IPS-15b (cell line): ENCODE data around the gene HPS1.

Experiments
- H3K27me3 ChIP-seq: one replicate; pipeline ENCODE4 v1.6.1; 2013; ENCODE audit warnings: low read length; ENCODE audit not compliant: control insufficient read depth, insufficient read depth
- H3K36me3 ChIP-seq: one replicate; pipeline ENCODE4 v1.6.1; 2013; ENCODE audit warnings: low read length; ENCODE audit not compliant: control insufficient read depth, insufficient read depth
- H3K4me1 ChIP-seq: one replicate; pipeline ENCODE4 v1.6.1; 2013; ENCODE audit warnings: mild to moderate bottlenecking, low read length; ENCODE audit not compliant: control insufficient read depth, insufficient read depth
- H3K4me3 ChIP-seq: one replicate; pipeline ENCODE4 v1.5.1; 2013; ENCODE audit warnings: low read depth, low read length
- H3K9ac ChIP-seq: one replicate; pipeline ENCODE4 v1.6.1; 2013; ENCODE audit warnings: low read depth, mild to moderate bottlenecking, low read length
- H3K9me3 ChIP-seq: one replicate; pipeline ENCODE4 v1.6.1; 2013; ENCODE audit warnings: mild to moderate bottlenecking, low read length; ENCODE audit not compliant: control insufficient read depth, insufficient read depth

HPS1 gene

GRCh38 chr10:98404571-98405359 is 42.0 kb downstream of the HPS1 start:
- Histone ChIP-seq H3K36me3 (no peaks in the 10 kb centered on the region), H3K4me3 (no peak overlapping the region), H3K9ac (no peak overlapping the region), H3K9me3 (no peaks in the 10 kb centered on the region), H3K27me3 (no peaks in the 10 kb centered on the region), H3K4me1 (peaks cover 2% of the 10 kb centered on the region)

GRCh38 chr10:98403812-98404504 is 42.8 kb downstream of the HPS1 start:
- H3K27me3 ChIP-seq = no peaks in the 10 kb centered on the region
- no peaks in the 10 kb centered on the region for H3K36me3 ChIP-seq
- H3K9ac ChIP-seq = no peak overlapping the region
- peaks cover 2% of the 10 kb centered on the region for H3K4me1 ChIP-seq
- H3K4me3 ChIP-seq = no peak overlapping the region
- H3K9me3 ChIP-seq = no peaks in the 10 kb centered on the region

DNA sequence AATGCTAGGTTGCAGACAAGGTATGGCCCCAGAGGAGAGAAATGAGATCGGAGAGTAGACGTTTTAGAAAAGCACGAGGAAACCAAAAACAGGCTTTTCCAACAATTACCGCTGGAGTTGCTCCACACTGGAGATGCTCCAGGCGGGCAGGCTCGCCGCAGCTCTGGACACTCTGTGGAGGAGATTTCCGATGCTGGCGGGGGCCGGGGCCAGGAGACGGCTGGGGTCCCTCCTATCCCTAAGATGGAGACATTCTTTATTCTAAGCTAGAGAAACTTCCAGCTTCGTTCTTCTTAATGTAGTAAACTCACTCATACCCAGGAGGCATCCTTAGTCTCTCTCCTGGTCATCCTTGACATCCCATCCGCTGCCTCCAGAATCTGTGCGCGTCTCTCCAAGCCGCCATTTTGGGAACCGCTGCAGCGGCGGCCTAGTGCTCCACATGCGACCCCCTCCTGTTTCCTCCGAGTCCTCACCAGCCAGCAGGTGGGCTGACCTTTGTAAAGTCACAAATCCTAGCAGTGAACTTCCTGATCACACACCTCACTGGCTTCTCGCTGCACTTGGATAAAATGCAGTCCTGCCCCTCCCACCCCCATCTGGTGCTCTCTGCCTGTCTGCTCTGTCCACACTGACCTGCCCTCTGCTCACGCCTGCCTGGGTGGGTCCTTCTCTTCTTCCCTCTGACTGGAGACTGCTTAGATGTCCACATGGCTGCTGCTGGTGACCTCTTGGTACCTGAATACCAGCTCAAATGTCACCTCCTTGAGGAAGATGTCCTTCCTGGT is 43.6 kb downstream of the HPS1 start:
- no peak overlapping the region for H3K9ac ChIP-seq
- no peaks in the 10 kb centered on the region for H3K27me3 ChIP-seq
- H3K36me3 ChIP-seq = no peaks in the 10 kb centered on the region
- no peak overlapping the region for H3K4me3 ChIP-seq
- peaks cover 2% of the 10 kb centered on the region for H3K4me1 ChIP-seq
- no peaks in the 10 kb centered on the region for H3K9me3 ChIP-seq

DNA sequence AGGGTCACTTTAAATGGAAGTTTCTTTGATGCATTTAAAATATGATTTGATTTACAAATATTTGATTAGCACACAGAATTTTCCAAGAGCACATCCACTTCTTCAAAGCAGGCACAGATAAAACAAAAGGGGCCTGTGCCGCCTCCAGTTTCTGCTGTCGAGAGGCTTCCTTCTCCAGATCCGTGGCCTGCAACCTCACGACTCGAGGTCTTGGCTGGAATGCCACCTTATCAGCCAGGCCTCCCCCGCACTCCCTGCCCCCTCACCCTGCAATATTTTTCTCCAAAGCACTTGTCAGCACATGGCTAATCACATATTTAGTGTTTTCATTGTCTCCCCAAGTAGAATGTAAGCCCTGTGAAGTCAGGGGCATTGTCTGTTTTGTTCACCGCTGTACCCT is 44.3 kb downstream of the HPS1 start:
- no peak overlapping the region for H3K4me3 ChIP-seq
- H3K9me3 ChIP-seq = no peaks in the 10 kb centered on the region
- no peaks in the 10 kb centered on the region for H3K27me3 ChIP-seq
- H3K4me1 ChIP-seq = peaks cover 2% of the 10 kb centered on the region
- no peaks in the 10 kb centered on the region for H3K36me3 ChIP-seq
- no peak overlapping the region for H3K9ac ChIP-seq

DNA sequence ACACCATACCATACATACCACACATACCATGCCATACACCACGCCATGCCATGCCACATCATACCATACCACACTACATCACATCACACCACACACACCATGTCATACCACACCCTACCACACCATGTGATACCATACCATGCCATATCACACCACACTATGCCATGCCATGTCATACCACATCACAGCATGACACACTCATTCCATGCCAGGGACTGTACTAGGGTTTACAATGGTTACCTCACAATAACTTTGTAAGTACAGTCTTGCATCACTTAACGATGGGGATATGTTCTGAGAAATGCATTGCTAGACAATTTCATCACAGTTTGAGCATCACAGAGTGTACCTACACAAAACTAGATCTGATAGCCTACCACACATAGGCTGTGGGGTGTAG is 46.3 kb downstream of the HPS1 start:
- no peak overlapping the region for H3K9ac ChIP-seq
- H3K27me3 ChIP-seq = no peaks in the 10 kb centered on the region
- H3K36me3 ChIP-seq = no peaks in the 10 kb centered on the region

DNA sequence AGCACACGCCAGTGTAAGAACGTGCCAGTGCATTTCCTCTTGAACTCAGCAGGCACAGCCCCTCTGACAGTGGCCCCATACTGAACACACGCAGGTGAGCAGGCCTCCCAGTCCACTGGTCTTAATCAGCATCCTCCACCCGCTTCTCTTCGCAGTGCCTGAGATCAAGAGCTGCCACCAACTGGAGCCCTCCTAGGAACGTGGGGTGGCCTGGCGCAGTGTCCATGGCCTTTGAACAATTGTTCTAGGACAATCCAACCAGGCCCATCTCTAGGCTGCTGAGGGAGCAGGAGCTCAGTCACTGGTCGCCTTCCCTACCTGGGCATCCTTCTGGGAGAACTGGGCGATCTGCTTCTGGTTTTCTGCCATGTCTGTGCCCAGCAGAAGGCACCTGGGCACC is 47.0 kb downstream of the HPS1 start:
- Histone ChIP-seq H3K27me3 (no peaks in the 10 kb centered on the region), H3K9me3 (no peaks in the 10 kb centered on the region), H3K36me3 (no peaks in the 10 kb centered on the region), H3K4me3 (no peak overlapping the region), H3K4me1 (peaks cover 2% of the 10 kb centered on the region), H3K9ac (no peak overlapping the region)

More for the DNA sequence above, 46.3 kb downstream of the HPS1 start:
- no peaks in the 10 kb centered on the region for H3K9me3 ChIP-seq
- H3K4me1 ChIP-seq = peaks cover 2% of the 10 kb centered on the region
- H3K4me3 ChIP-seq = no peak overlapping the region

DNA sequence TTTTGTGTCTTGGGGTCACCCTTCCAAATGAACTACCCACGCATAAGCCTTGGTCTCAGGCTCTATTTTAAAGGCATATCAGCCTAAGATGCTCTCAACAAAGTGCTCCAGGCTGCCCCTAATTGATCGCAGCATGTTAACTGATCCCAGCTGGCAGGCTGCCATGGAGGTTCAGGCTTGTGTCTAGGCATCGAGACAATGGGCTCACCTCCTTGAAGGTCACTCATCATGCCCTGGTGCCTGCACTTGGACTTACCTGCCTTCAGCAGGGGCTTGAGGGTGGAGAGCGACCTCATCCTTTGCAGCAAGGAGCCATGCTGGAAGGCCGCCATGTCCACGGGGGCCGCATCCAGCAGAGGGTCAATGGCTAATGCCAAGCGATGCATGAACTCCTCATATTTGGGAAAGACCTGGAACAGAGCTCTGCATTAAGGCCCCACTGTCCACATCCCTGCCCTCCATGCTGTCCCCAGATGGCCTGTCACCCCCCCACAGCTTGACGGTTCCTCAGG is 49.6 kb downstream of the HPS1 start:
- Histone ChIP-seq H3K36me3 (no peaks in the 10 kb centered on the region), H3K4me1 (no peaks in the 10 kb centered on the region), H3K27me3 (no peaks in the 10 kb centered on the region), H3K9ac (no peak overlapping the region), H3K4me3 (no peak overlapping the region), H3K9me3 (no peaks in the 10 kb centered on the region)

GRCh38 chr10:98396096-98397063 is 50.4 kb downstream of the HPS1 start:
- Histone ChIP-seq H3K27me3 (no peaks in the 10 kb centered on the region), H3K9ac (no peak overlapping the region), H3K36me3 (no peaks in the 10 kb centered on the region), H3K4me1 (no peaks in the 10 kb centered on the region), H3K9me3 (no peaks in the 10 kb centered on the region), H3K4me3 (no peak overlapping the region)

DNA sequence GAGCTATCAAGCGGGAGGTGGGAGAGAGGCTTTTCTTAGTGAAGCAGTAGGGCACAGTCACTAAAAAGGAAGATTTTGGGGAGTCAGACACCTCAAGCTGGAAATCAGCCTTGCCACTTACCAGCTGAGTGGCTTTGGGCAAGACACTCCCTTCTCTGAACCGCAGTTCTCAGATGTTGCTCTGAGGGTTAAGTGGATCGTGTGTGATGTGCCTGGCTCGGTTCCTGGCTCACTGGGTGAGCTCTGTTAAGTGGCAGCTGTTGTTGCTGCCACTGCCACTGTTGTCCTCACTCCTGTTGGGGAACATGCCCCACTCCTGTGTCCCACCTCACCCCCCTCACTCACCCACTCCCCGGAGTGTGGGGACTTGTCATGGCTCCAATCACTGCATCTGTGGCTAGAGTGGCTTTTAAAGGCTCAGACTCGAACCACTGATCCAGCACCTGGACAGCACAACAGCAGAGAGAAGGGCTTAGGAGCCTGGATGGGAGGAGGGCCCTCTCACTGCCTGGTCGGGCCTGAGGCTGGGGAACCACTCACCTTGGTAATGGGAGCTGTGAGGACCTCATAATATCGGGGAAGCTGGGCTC is 51.8 kb downstream of the HPS1 start:
- Histone ChIP-seq H3K4me3 (no peak overlapping the region), H3K9me3 (no peaks in the 10 kb centered on the region), H3K36me3 (no peaks in the 10 kb centered on the region), H3K9ac (no peak overlapping the region), H3K4me1 (no peaks in the 10 kb centered on the region), H3K27me3 (no peaks in the 10 kb centered on the region)

- Histone ChIP-seq H3K9ac (no peak overlapping the region), H3K4me1 (no peaks in the 10 kb centered on the region), H3K9me3 (no peaks in the 10 kb centered on the region), H3K27me3 (no peaks in the 10 kb centered on the region), H3K4me3 (no peak overlapping the region), H3K36me3 (no peaks in the 10 kb centered on the region)
Measured at GRCh38 chr10:98391578-98391991, 55.1 kb downstream of the HPS1 start.
